ENCODE results near the gene EDN2.
A peak's percentile ranks its signal among the peaks of the same experiment; 100 is the strongest.

EDN2 gene

GRCh38 chr1:41461790-41462679, 22.4 kb downstream of the EDN2 start:
- DNase-seq, result no peak

GRCh38 chr1:41456847-41457540, 27.5 kb downstream of the EDN2 start:
- DNase-seq, result no peak

GRCh38 chr1:41455479-41456332, 28.8 kb downstream of the EDN2 start:
- DNase-seq, result no peak

GRCh38 chr1:41454406-41454805, 30.1 kb downstream of the EDN2 start:
- DNase-seq, result no peak

- no peak for DNase-seq
Observed at GRCh38 chr1:41452704-41453290, 31.7 kb downstream of the EDN2 start.

GRCh38 chr1:41450747-41451285, 33.7 kb downstream of the EDN2 start:
- DNase-seq, result no peak

- DNase-seq, result no peak
Observed at GRCh38 chr1:41449326-41449921, 35.1 kb downstream of the EDN2 start.

- peak; percentile 75 for DNase-seq
Observed at GRCh38 chr1:41448821-41449220, 35.7 kb downstream of the EDN2 start.

- no peak for DNase-seq
Observed at GRCh38 chr1:41447995-41448770, 36.3 kb downstream of the EDN2 start.

- DNase-seq, result no peak
Observed at GRCh38 chr1:41446851-41447610, 37.5 kb downstream of the EDN2 start.

GRCh38 chr1:41444785-41445184, 39.7 kb downstream of the EDN2 start:
- no peak for DNase-seq

- no peak for DNase-seq
Observed at GRCh38 chr1:41444246-41444645, 40.2 kb downstream of the EDN2 start.

- DNase-seq, result no peak
Observed at GRCh38 chr1:41442697-41443251, 41.7 kb downstream of the EDN2 start.

- DNase-seq, result no peak
Observed at GRCh38 chr1:41440321-41441085, 44.0 kb downstream of the EDN2 start.

GRCh38 chr1:41439234-41439633, 45.2 kb downstream of the EDN2 start:
- DNase-seq, result no peak

- DNase-seq, result no peak
Observed at GRCh38 chr1:41438711-41439110, 45.8 kb downstream of the EDN2 start.

- DNase-seq, result no peak
Observed at GRCh38 chr1:41437011-41437355, 47.5 kb downstream of the EDN2 start.

- no peak for DNase-seq
Observed at GRCh38 chr1:41436281-41437010, 48.0 kb downstream of the EDN2 start.
